ENCODE data around the gene OR7A10. TPM values are rescaled to one million over a fixed set of nuclear protein-coding genes. Genes with fewer than 3 reads are reported as not detected.
"Not testable (repeated sequence)": the region's sequence is repeated elsewhere in the genome, so short reads cannot be mapped to it uniquely, and the experiment has no call there.

The OR7A10 gene
- total and polyA plus RNA-seq, 9 donors: not detected

GRCh38 chr19:14796021-14796420 is 52.7 kb downstream of the OR7A10 start:
- Histone ChIP-seq H3K4me1 (ENCODE audit: control insufficient read depth, insufficient read depth, low read length) (no peaks in the 10 kb centered on the region), H3K27me3 (ENCODE audit: control insufficient read depth, insufficient read depth, low read length) (no peaks in the 10 kb centered on the region), H3K4me3 (ENCODE audit: low read length) (no peak overlapping the region), H3K9me3 (replicated peaks; ENCODE audit: control insufficient read depth, low read depth, low read length) (no peaks in the 10 kb centered on the region), H3K27ac (ENCODE audit: low read length) (no peak overlapping the region), H3K36me3 (ENCODE audit: control insufficient read depth, insufficient read depth, low read length) (no peaks in the 10 kb centered on the region)
- 95% methylated on average over 8 of the region's 11 CpGs for WGBS (ENCODE audit: insufficient coverage)
- DNase-seq: no peak

GRCh38 chr19:14795078-14795721 is 53.5 kb downstream of the OR7A10 start:
- Histone ChIP-seq H3K27ac (ENCODE audit: low read length) (no peak overlapping the region), H3K9me3 (replicated peaks; ENCODE audit: control insufficient read depth, low read depth, low read length) (no peaks in the 10 kb centered on the region), H3K4me1 (ENCODE audit: control insufficient read depth, insufficient read depth, low read length) (no peaks in the 10 kb centered on the region), H3K36me3 (ENCODE audit: control insufficient read depth, insufficient read depth, low read length) (no peaks in the 10 kb centered on the region), H3K27me3 (ENCODE audit: control insufficient read depth, insufficient read depth, low read length) (no peaks in the 10 kb centered on the region), H3K4me3 (ENCODE audit: low read length) (no peak overlapping the region)
- no peak for DNase-seq
- WGBS (ENCODE audit: insufficient coverage): 71% methylated on average over 1 of the region's 5 CpGs

GRCh38 chr19:14792250-14792649 is 56.5 kb downstream of the OR7A10 start:
- not testable (repeated sequence) for H3K4me1 ChIP-seq (ENCODE audit: control insufficient read depth, insufficient read depth, low read length); DNase-seq; H3K9me3 ChIP-seq (replicated peaks; ENCODE audit: control insufficient read depth, low read depth, low read length); H3K4me3 ChIP-seq (ENCODE audit: low read length); H3K36me3 ChIP-seq (ENCODE audit: control insufficient read depth, insufficient read depth, low read length); H3K27me3 ChIP-seq (ENCODE audit: control insufficient read depth, insufficient read depth, low read length); H3K27ac ChIP-seq (ENCODE audit: low read length)
- WGBS (ENCODE audit: insufficient coverage): no CpG with 5 or more reads among the region's 6 CpGs

Other genes starting within 250 kb of the OR7A10 start
- 0.04 TPM for gene ADGRE3, start 174.1 kb downstream of the OR7A10 start, total RNA-seq
- gene ADGRE3, start 174.1 kb downstream of the OR7A10 start, polyA plus RNA-seq (ENCODE audit: insufficient read depth in 1 of 8, insufficient read length in 8 of 8, low replicate concordance in 1 of 8): under 1 TPM in 3 of 8 donors, not detected in 5; 0.05 to 0.15 (median 0.11) TPM
- gene ZNF333, start 158.9 kb downstream of the OR7A10 start, total RNA-seq: 18.2 TPM
- gene ZNF333, start 158.9 kb downstream of the OR7A10 start, polyA plus RNA-seq (ENCODE audit: insufficient read depth in 1 of 8, insufficient read length in 8 of 8, low replicate concordance in 1 of 8): 10 to 100 TPM; 12.2 to 25.5 (median 17.6) TPM
- gene ADGRE2, start 70.4 kb downstream of the OR7A10 start, total RNA-seq: 0.31 TPM
- 1 to 10 TPM in 1 of 8 donors, under 1 TPM in 7; 0.22 to 3.6 (median 0.51) TPM for gene ADGRE2, start 70.4 kb downstream of the OR7A10 start, polyA plus RNA-seq (ENCODE audit: insufficient read depth in 1 of 8, insufficient read length in 8 of 8, low replicate concordance in 1 of 8)
- gene OR7A5, start 13.7 kb downstream of the OR7A10 start, total RNA-seq: not detected
- gene OR7A5, start 13.7 kb downstream of the OR7A10 start, polyA plus RNA-seq (ENCODE audit: insufficient read depth in 1 of 8, insufficient read length in 8 of 8, low replicate concordance in 1 of 8): under 1 TPM in 3 of 8 donors, not detected in 5; 0.05 to 0.50 (median 0.44) TPM
- gene OR7C1, start 13.7 kb downstream of the OR7A10 start, total RNA-seq: 0.04 TPM
- under 1 TPM; 0.11 to 0.29 (median 0.16) TPM for gene OR7C1, start 13.7 kb downstream of the OR7A10 start, polyA plus RNA-seq (ENCODE audit: insufficient read depth in 1 of 8, insufficient read length in 8 of 8, low replicate concordance in 1 of 8)
- gene OR7A17, start 37.2 kb upstream of the OR7A10 start, total RNA-seq: not detected
- under 1 TPM in 1 of 8 donors, not detected in 7; 0.12 TPM for gene OR7A17, start 37.2 kb upstream of the OR7A10 start, polyA plus RNA-seq (ENCODE audit: insufficient read depth in 1 of 8, insufficient read length in 8 of 8, low replicate concordance in 1 of 8)
- gene OR7C2, start 92.6 kb upstream of the OR7A10 start, total RNA-seq: not detected
- gene OR7C2, start 92.6 kb upstream of the OR7A10 start, polyA plus RNA-seq (ENCODE audit: insufficient read depth in 1 of 8, insufficient read length in 8 of 8, low replicate concordance in 1 of 8): not detected
- gene SLC1A6, start 130.9 kb upstream of the OR7A10 start, total RNA-seq: 0.09 TPM
- gene SLC1A6, start 130.9 kb upstream of the OR7A10 start, polyA plus RNA-seq (ENCODE audit: insufficient read depth in 1 of 8, insufficient read length in 8 of 8, low replicate concordance in 1 of 8): 1 to 10 TPM in 1 of 8 donors, under 1 TPM in 6, not detected in 1; 0.13 to 3.3 (median 0.29) TPM
- gene CASP14, start 200.6 kb upstream of the OR7A10 start, total RNA-seq: not detected
- under 1 TPM in 5 of 8 donors, not detected in 3; 0.04 to 0.17 (median 0.12) TPM for gene CASP14, start 200.6 kb upstream of the OR7A10 start, polyA plus RNA-seq (ENCODE audit: insufficient read depth in 1 of 8, insufficient read length in 8 of 8, low replicate concordance in 1 of 8)
- not detected for gene OR1I1, start 233.3 kb upstream of the OR7A10 start, total RNA-seq
- gene OR1I1, start 233.3 kb upstream of the OR7A10 start, polyA plus RNA-seq (ENCODE audit: insufficient read depth in 1 of 8, insufficient read length in 8 of 8, low replicate concordance in 1 of 8): under 1 TPM in 4 of 8 donors, not detected in 4; 0.04 to 0.19 (median 0.05) TPM